ENCODE results near the gene IFT88.

GRCh38 chr13:20594280-20594679 is 27.3 kb downstream of the IFT88 start:
- TF ChIP-seq CTCF (IDR thresholded peaks at IDR 0.05) (no peak), POLR2A (IDR thresholded peaks at IDR 0.05) (no peak)
